Body of pancreas (tissue), 4 donors: ENCODE measurements around the gene GCLC. TPM values are rescaled to one million over a fixed set of nuclear protein-coding genes. Genes with fewer than 3 reads are reported as not detected.

ENCODE experiments used
- ATAC-seq: fragments of 150-250 bp; one replicate; pipeline ENCODE4 v1.9.1; 2016
- DNase-seq, 4 donors: peaks; one replicate each; pipeline ENCODE4 v3.0.0-alpha.2; 2019
- H3K27ac ChIP-seq, 4 donors: fragments of 200-600 bp; sonication (generic); 1 replicate in 3 of 4; 2 replicates in 1 of 4; pipeline versions ENCODE4 v1.5.1 to v1.6.1; 2016 to 2019; ENCODE audit warnings: mild to moderate bottlenecking in 1 of 4, mixed read lengths in 1 of 4, moderate library complexity in 1 of 4
- H3K27me3 ChIP-seq, 2 donors: fragments of 200-600 bp; sonication (generic); one replicate each; pipeline ENCODE4 v1.6.0; 2016; ENCODE audit warnings: mild to moderate bottlenecking in 1 of 2
- H3K36me3 ChIP-seq, 2 donors: fragments of 200-600 bp; sonication (generic); replicated peaks in 1 of 2; 2 replicates each; pipeline ENCODE4 v1.5.1; 2016; ENCODE audit warnings: low read depth in 2 of 2; ENCODE audit not compliant: insufficient read depth in 1 of 2
- H3K4me1 ChIP-seq: fragments of 200-600 bp; sonication (generic); one replicate; pipeline ENCODE4 v1.6.0; 2016
- H3K4me3 ChIP-seq, 2 donors: fragments of 200-600 bp; sonication (generic); 1 replicate in 1 of 2; 2 replicates in 1 of 2; pipeline ENCODE4 v1.5.1; 2016 to 2019
- H3K9me3 ChIP-seq, 3 donors: fragments of 200-600 bp; sonication (generic); 1 replicate in 2 of 3; 2 replicates in 1 of 3; pipeline ENCODE4 v1.5.1; 2016
- CTCF ChIP-seq, 7 experiments: fragments of 450-650 bp in 4 of 7; fragments of 200-600 bp in 3 of 7; sonication (generic) in 3 of 7; IDR thresholded peaks; one replicate each; pipeline ENCODE4 v1.5.1; 2016 to 2019; ENCODE audit warnings: antibody characterized with exemption in 7 of 7
- POLR2A ChIP-seq, 3 donors: fragments of 450-650 bp; IDR thresholded peaks; one replicate each; pipeline ENCODE4 v1.6.1; 2016; ENCODE audit warnings: antibody characterized with exemption in 3 of 3, mild to moderate bottlenecking in 2 of 3
- WGBS, 2 donors: methylation state at CpG; one replicate each; pipeline ENCODE4 v1.1.5; 2017; 5-methylcytosine and 5-hydroxymethylcytosine counted together
- intact Hi-C: fragments of 100-400 bp; cut with DNase I; formaldehyde crosslinking; loops from one replicate; pipeline ENCODE4 v1.15.1; 2023
- total RNA-seq, 2 donors: library from RNA; depleted of rRNA; stranded (reverse); fragments of >200 nt; gene quantifications; one replicate each; pipeline ENCODE4 v1.1.0, GENCODE V29; 2016

GCLC gene
- total RNA-seq, 2 donors from 2014 or later: 27.2 to 30.7 TPM

DNA sequence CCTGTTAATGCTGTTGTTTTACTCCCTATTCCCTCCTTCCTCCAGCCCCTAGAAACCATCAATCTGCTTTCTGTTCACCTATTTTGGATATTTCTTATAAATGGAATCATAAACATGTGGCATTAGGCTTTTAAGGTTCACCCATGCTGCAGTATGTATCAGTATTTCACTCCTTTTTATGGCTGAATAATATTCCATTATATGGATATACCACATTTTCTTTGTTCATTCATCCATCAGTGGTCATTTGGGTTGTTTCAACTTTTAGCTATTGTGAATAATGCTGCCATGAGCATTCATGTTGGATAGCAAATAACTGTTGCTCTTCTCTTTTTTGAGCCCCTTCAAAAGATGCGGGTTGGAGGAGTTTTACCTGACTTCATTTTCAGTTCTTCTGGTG is 89.2 kb downstream of the GCLC start:
- 90% methylated on average over 1 of the region's 1 CpG for WGBS, 2 donors
- H3K9me3 ChIP-seq: no peaks in the 10 kb centered on the region

DNA sequence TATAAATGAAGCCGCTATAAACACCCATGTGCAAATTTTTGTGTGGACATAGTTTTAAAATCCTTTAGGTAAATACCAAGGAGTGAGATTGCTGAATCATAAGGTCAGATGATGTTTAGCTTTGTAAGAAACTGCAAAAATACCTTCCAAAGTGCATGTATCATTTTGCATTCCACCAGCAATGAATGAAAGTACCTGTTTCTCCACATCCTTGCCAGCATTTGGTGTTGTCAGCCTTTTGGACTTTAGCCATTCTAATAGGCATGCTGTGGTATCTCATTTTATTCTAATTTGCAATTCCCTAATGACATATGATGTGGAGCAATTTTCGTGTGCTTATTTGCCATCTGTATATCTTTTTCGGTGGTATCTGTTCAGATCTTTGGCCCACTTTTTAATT is 93.7 kb downstream of the GCLC start:
- intact Hi-C loops: no loop called here
- ATAC-seq: no peak
- H3K27me3 ChIP-seq: no peaks in the 10 kb centered on the region
- H3K4me3 ChIP-seq: no peak overlapping the region
- no peak for TF ChIP-seq POLR2A (IDR thresholded peaks at IDR 0.05)
- DNase-seq: no peak
- WGBS, 2 donors: 70 to 72% methylated on average over 3 of the region's 3 CpGs
- no peak overlapping the region for H3K27ac ChIP-seq
- no peaks in the 10 kb centered on the region for H3K4me1 ChIP-seq
- no peaks in the 10 kb centered on the region for H3K36me3 ChIP-seq
- peaks cover 0 to 4% (median 0%) of the 10 kb centered on the region in 3 donors for H3K9me3 ChIP-seq

More for the DNA sequence above, 89.2 kb downstream of the GCLC start:
- no peaks in the 10 kb centered on the region for H3K36me3 ChIP-seq
- DNase-seq (no peak), ATAC-seq (no peak)
- no peaks in the 10 kb centered on the region for H3K4me1 ChIP-seq
- intact Hi-C loops: no loop called here
- TF ChIP-seq CTCF (IDR thresholded peaks at IDR 0.05): no peak
- no peak for TF ChIP-seq POLR2A (IDR thresholded peaks at IDR 0.05)
- no peaks in the 10 kb centered on the region for H3K27me3 ChIP-seq
- no peak overlapping the region for H3K27ac ChIP-seq
- no peak overlapping the region for H3K4me3 ChIP-seq

- H3K4me3 ChIP-seq: no peak overlapping the region
- H3K9me3 ChIP-seq: peaks cover 0 to 4% (median 0%) of the 10 kb centered on the region in 3 donors
- no peak overlapping the region for H3K27ac ChIP-seq
- no peak for ATAC-seq
- no peaks in the 10 kb centered on the region for H3K36me3 ChIP-seq
- intact Hi-C loops: no loop called here
- no peak for DNase-seq
- no peaks in the 10 kb centered on the region for H3K27me3 ChIP-seq
- WGBS, 2 donors: 73 to 79% methylated on average over 2 of the region's 2 CpGs
- TF ChIP-seq POLR2A (IDR thresholded peaks at IDR 0.05): no peak
- no peak for TF ChIP-seq CTCF (IDR thresholded peaks at IDR 0.05)
- H3K4me1 ChIP-seq: no peaks in the 10 kb centered on the region
Measured at GRCh38 chr6:53447865-53448264, 97.0 kb downstream of the GCLC start.

Other genes with a start within 250 kb of the GCLC start
- 10 to 100 TPM in 1 of 2 donors, 1 to 10 TPM in 1; 8.6 to 11.2 TPM for gene ELOVL5, start 196.2 kb downstream of the GCLC start, total RNA-seq
- gene KLHL31, start 120.7 kb upstream of the GCLC start, total RNA-seq: 1 to 10 TPM in 1 of 2 donors, under 1 TPM in 1; 0.52 to 2.3 TPM
- gene LRRC1, start 249.9 kb upstream of the GCLC start, total RNA-seq: 10 to 100 TPM; 13.2 to 17.1 TPM